Epithelial cell of prostate (primary cell): Measurements from ENCODE around the gene FITM1.

Source experiments
- DNase-seq: peaks from one replicate; pipeline ENCODE4 v3.0.0-alpha.2; 2011; ENCODE audit warnings: low read depth, low spot score
- H3K27ac ChIP-seq: fragments of 450-650 bp; 2 replicates; pipeline ENCODE4 v1.5.1; 2017; ENCODE audit warnings: mild to moderate bottlenecking

The FITM1 gene

GRCh38 chr14:24178399-24179178 is 48.1 kb downstream of the FITM1 start:
- H3K27ac ChIP-seq = no peak overlapping the region
- no peak for DNase-seq

GRCh38 chr14:24179294-24179960 is 49.0 kb downstream of the FITM1 start:
- DNase-seq = no peak
- H3K27ac ChIP-seq = peak overlapping the region; percentile 12

- peak overlapping the region; percentile 12 for H3K27ac ChIP-seq
- DNase-seq = no peak
Observed at GRCh38 chr14:24179961-24180796, 49.7 kb downstream of the FITM1 start.

- DNase-seq = no peak
- no peak overlapping the region for H3K27ac ChIP-seq
Observed at GRCh38 chr14:24181371-24182077, 51.1 kb downstream of the FITM1 start.
